Body of pancreas (tissue), 4 donors: Measurements from ENCODE around the gene RAB18. TPM values are rescaled to one million over a fixed set of nuclear protein-coding genes. Genes with fewer than 3 reads are reported as not detected.
A peak's percentile ranks its signal among the peaks of the same experiment; 100 is the strongest.

Source experiments
- ATAC-seq: fragments of 150-250 bp; one replicate; pipeline ENCODE4 v1.9.1; 2016
- DNase-seq, 4 donors: peaks; one replicate each; pipeline ENCODE4 v3.0.0-alpha.2; 2019
- H3K27ac ChIP-seq, 4 donors: fragments of 200-600 bp; sonication (generic); 1 replicate in 3 of 4; 2 replicates in 1 of 4; pipeline versions ENCODE4 v1.5.1 to v1.6.1; 2016 to 2019; ENCODE audit warnings: mild to moderate bottlenecking in 1 of 4, mixed read lengths in 1 of 4, moderate library complexity in 1 of 4
- H3K27me3 ChIP-seq, 2 donors: fragments of 200-600 bp; sonication (generic); one replicate each; pipeline ENCODE4 v1.6.0; 2016; ENCODE audit warnings: mild to moderate bottlenecking in 1 of 2
- H3K36me3 ChIP-seq, 2 donors: fragments of 200-600 bp; sonication (generic); replicated peaks in 1 of 2; 2 replicates each; pipeline ENCODE4 v1.5.1; 2016; ENCODE audit warnings: low read depth in 2 of 2; ENCODE audit not compliant: insufficient read depth in 1 of 2
- H3K4me1 ChIP-seq: fragments of 200-600 bp; sonication (generic); one replicate; pipeline ENCODE4 v1.6.0; 2016
- H3K4me3 ChIP-seq, 2 donors: fragments of 200-600 bp; sonication (generic); 1 replicate in 1 of 2; 2 replicates in 1 of 2; pipeline ENCODE4 v1.5.1; 2016 to 2019
- H3K9me3 ChIP-seq, 3 donors: fragments of 200-600 bp; sonication (generic); 1 replicate in 2 of 3; 2 replicates in 1 of 3; pipeline ENCODE4 v1.5.1; 2016
- CTCF ChIP-seq, 7 experiments: fragments of 450-650 bp in 4 of 7; fragments of 200-600 bp in 3 of 7; sonication (generic) in 3 of 7; IDR thresholded peaks; one replicate each; pipeline ENCODE4 v1.5.1; 2016 to 2019; ENCODE audit warnings: antibody characterized with exemption in 7 of 7
- POLR2A ChIP-seq, 3 donors: fragments of 450-650 bp; IDR thresholded peaks; one replicate each; pipeline ENCODE4 v1.6.1; 2016; ENCODE audit warnings: antibody characterized with exemption in 3 of 3, mild to moderate bottlenecking in 2 of 3
- WGBS, 2 donors: methylation state at CpG; one replicate each; pipeline ENCODE4 v1.1.5; 2017; 5-methylcytosine and 5-hydroxymethylcytosine counted together
- intact Hi-C: fragments of 100-400 bp; cut with DNase I; formaldehyde crosslinking; loops from one replicate; pipeline ENCODE4 v1.15.1; 2023
- total RNA-seq, 2 donors: library from RNA; depleted of rRNA; stranded (reverse); fragments of >200 nt; gene quantifications; one replicate each; pipeline ENCODE4 v1.1.0, GENCODE V29; 2016

The RAB18 gene
- total RNA-seq, 2 donors from 2014 or later = 18.2 to 19.8 TPM

- Histone ChIP-seq H3K4me3 (no peak overlapping the region), H3K9me3 (no peaks in the 10 kb centered on the region), H3K27me3 (no peaks in the 10 kb centered on the region), H3K27ac (no peak overlapping the region), H3K4me1 (no peaks in the 10 kb centered on the region), H3K36me3 (no peaks in the 10 kb centered on the region)
- ATAC-seq (no peak), DNase-seq (no peak)
- intact Hi-C loops = no loop called here
- WGBS, 2 donors = 67 to 72% methylated on average over 4 of the region's 4 CpGs
- no peak for TF ChIP-seq POLR2A (IDR thresholded peaks at IDR 0.05)
- TF ChIP-seq CTCF (IDR thresholded peaks at IDR 0.05) = no peak
Measured at GRCh38 chr10:27474741-27475140, 29.4 kb upstream of the RAB18 start.

GRCh38 chr10:27479016-27479415 lies 25.1 kb upstream of the RAB18 start:
- DNase-seq (no peak), ATAC-seq (no peak)
- H3K9me3 ChIP-seq = no peaks in the 10 kb centered on the region
- no peaks in the 10 kb centered on the region for H3K4me1 ChIP-seq
- no peaks in the 10 kb centered on the region for H3K36me3 ChIP-seq
- intact Hi-C loops = no loop called here
- no peaks in the 10 kb centered on the region for H3K27me3 ChIP-seq
- TF ChIP-seq CTCF (IDR thresholded peaks at IDR 0.05) (no peak), POLR2A (IDR thresholded peaks at IDR 0.05) (no peak)
- WGBS, 2 donors = 45 to 46% methylated on average over 2 of the region's 2 CpGs
- no peak overlapping the region for H3K4me3 ChIP-seq
- no peak overlapping the region for H3K27ac ChIP-seq

- DNase-seq = no peak
- no peaks in the 10 kb centered on the region for H3K27me3 ChIP-seq
- H3K27ac ChIP-seq = no peak overlapping the region
- ATAC-seq = no peak
- H3K4me3 ChIP-seq = no peak overlapping the region
- no peaks in the 10 kb centered on the region for H3K4me1 ChIP-seq
- H3K36me3 ChIP-seq = no peaks in the 10 kb centered on the region
- TF ChIP-seq POLR2A (IDR thresholded peaks at IDR 0.05) (no peak), CTCF (IDR thresholded peaks at IDR 0.05) (no peak)
- WGBS, 2 donors = 50 to 71% methylated on average over 1 of the region's 1 CpG
- intact Hi-C loops = no loop called here
- no peaks in the 10 kb centered on the region for H3K9me3 ChIP-seq
Measured at GRCh38 chr10:27481486-27481885, 22.6 kb upstream of the RAB18 start.

- H3K4me1 ChIP-seq = no peaks in the 10 kb centered on the region
- H3K4me3 ChIP-seq = no peak overlapping the region
- no peak for TF ChIP-seq CTCF (IDR thresholded peaks at IDR 0.05)
- no peak for TF ChIP-seq POLR2A (IDR thresholded peaks at IDR 0.05)
- H3K27me3 ChIP-seq = no peaks in the 10 kb centered on the region
- ATAC-seq (peak; percentile 62), DNase-seq (peak in 1 of 4 donors; percentile 24)
- no peaks in the 10 kb centered on the region for H3K9me3 ChIP-seq
- no peaks in the 10 kb centered on the region for H3K36me3 ChIP-seq
- WGBS, 2 donors = 15 to 23% methylated on average over 10 of the region's 10 CpGs
- intact Hi-C loops = no loop called here
- no peak overlapping the region for H3K27ac ChIP-seq
Measured at GRCh38 chr10:27482984-27483956, 20.8 kb upstream of the RAB18 start.
